ENCODE results near the gene NRXN3. TPM values are rescaled to one million over a fixed set of nuclear protein-coding genes. Genes with fewer than 3 reads are reported as not detected.
A peak's percentile ranks its signal among the peaks of the same experiment; 100 is the strongest.

The NRXN3 gene
- total and polyA plus RNA-seq, 8 donors: 0.53 to 2.5 (median 1.5) TPM

- no peak overlapping the region for H3K4me3 ChIP-seq
- 89 to 91% methylated on average over 18 of the region's 18 CpGs for WGBS, 2 donors
- ATAC-seq (no peak), FAIRE-seq (no peak), DNase-seq (no peak)
- H3K4me1 ChIP-seq: no peaks in the 10 kb centered on the region
- no peaks in the 10 kb centered on the region for H3K36me3 ChIP-seq
- no peak overlapping the region for H3K27ac ChIP-seq
- no peaks in the 10 kb centered on the region for H3K9me3 ChIP-seq
- intact Hi-C loops (cut with DNase I): no loop called here
- TF ChIP-seq CTCF (IDR thresholded peaks at IDR 0.05): no peak
- H3K27me3 ChIP-seq: no peaks in the 10 kb centered on the region
Observed at GRCh38 chr14:78714711-78715110, 544.5 kb downstream of the NRXN3 start.

- 24 to 26% methylated on average over 6 of the region's 6 CpGs for WGBS, 2 donors
- intact Hi-C loops (cut with DNase I): no loop called here
- Histone ChIP-seq H3K36me3 (no peaks in the 10 kb centered on the region), H3K27me3 (no peaks in the 10 kb centered on the region), H3K9me3 (no peaks in the 10 kb centered on the region), H3K4me3 (no peak overlapping the region), H3K4me1 (no peaks in the 10 kb centered on the region), H3K27ac (no peak overlapping the region)
- ATAC-seq (peak in 1 of 4 donors; percentile 26), FAIRE-seq (no peak), DNase-seq (no peak)
- no peak for TF ChIP-seq CTCF (IDR thresholded peaks at IDR 0.05)
Observed at GRCh38 chr14:78721756-78722480, 551.7 kb downstream of the NRXN3 start.

GRCh38 chr14:78725086-78725485 is 554.9 kb downstream of the NRXN3 start:
- 34 to 41% methylated on average over 1 of the region's 1 CpG for WGBS, 2 donors
- FAIRE-seq: no peak

GRCh38 chr14:78737116-78737515 is 566.9 kb downstream of the NRXN3 start:
- no peak for DNase-seq
- no peak for FAIRE-seq
- Histone ChIP-seq H3K9me3 (no peaks in the 10 kb centered on the region), H3K4me3 (no peak overlapping the region), H3K27ac (no peak overlapping the region), H3K36me3 (no peaks in the 10 kb centered on the region), H3K4me1 (no peaks in the 10 kb centered on the region), H3K27me3 (no peaks in the 10 kb centered on the region)
- no peak for ATAC-seq
- WGBS, 2 donors: 19 to 31% methylated on average over 3 of the region's 3 CpGs
- intact Hi-C loops (cut with DNase I): no loop called here
- no peak for TF ChIP-seq CTCF (IDR thresholded peaks at IDR 0.05)

More at GRCh38 chr14:78725086-78725485, 554.9 kb downstream of the NRXN3 start:
- ATAC-seq: no peak
- no peak for DNase-seq
- H3K36me3 ChIP-seq: no peaks in the 10 kb centered on the region
- no peaks in the 10 kb centered on the region for H3K9me3 ChIP-seq
- no peak for TF ChIP-seq CTCF (IDR thresholded peaks at IDR 0.05)
- intact Hi-C loops (cut with DNase I): no loop called here
- H3K4me3 ChIP-seq: no peak overlapping the region
- no peak overlapping the region for H3K27ac ChIP-seq
- no peaks in the 10 kb centered on the region for H3K27me3 ChIP-seq
- H3K4me1 ChIP-seq: no peaks in the 10 kb centered on the region

GRCh38 chr14:78737601-78738000 is 567.4 kb downstream of the NRXN3 start:
- no peaks in the 10 kb centered on the region for H3K36me3 ChIP-seq
- H3K4me3 ChIP-seq: no peak overlapping the region
- DNase-seq: no peak
- TF ChIP-seq CTCF (IDR thresholded peaks at IDR 0.05): no peak
- FAIRE-seq: no peak
- intact Hi-C loops (cut with DNase I): no loop called here
- no peaks in the 10 kb centered on the region for H3K27me3 ChIP-seq
- WGBS, 2 donors: 58 to 65% methylated on average over 6 of the region's 6 CpGs
- ATAC-seq: no peak
- H3K4me1 ChIP-seq: no peaks in the 10 kb centered on the region
- no peak overlapping the region for H3K27ac ChIP-seq
- H3K9me3 ChIP-seq: no peaks in the 10 kb centered on the region

Measured in pancreas (tissue), 10 donors.